Measurements from ENCODE around the gene RHEBL1. TPM values are rescaled to one million over a fixed set of nuclear protein-coding genes. Genes with fewer than 3 reads are reported as not detected.
"Not testable (repeated sequence)": the region's sequence is repeated elsewhere in the genome, so short reads cannot be mapped to it uniquely, and the experiment has no call there.

The RHEBL1 gene
- total RNA-seq, 2 experiments from 2014 or later = 10.8 to 12.9 TPM

GRCh38 chr12:49092086-49092815, 22.5 kb upstream of the RHEBL1 start:
- ChIA-PET CTCF (interaction anchor here (0.5 to 3.7 kb wide), 16 partner anchors 13 to 736 kb away, joined by 3 to 11 read pairs (median 3); partner anchors contain the start of genes DDX23, NCKAP5L, RHEBL1 and TUBA1B), POLR2A (no interaction called here)

GRCh38 chr12:49091836-49092085, 22.0 kb upstream of the RHEBL1 start:
- ChIA-PET POLR2A (no interaction called here), CTCF (interaction anchor here (0.5 to 3.7 kb wide), 12 partner anchors 13 to 736 kb away, joined by 3 to 11 read pairs (median 4); partner anchors contain the start of genes DDX23, NCKAP5L and TUBA1B)

- CTCF ChIA-PET = interaction anchor here (0.5 to 3.7 kb wide), 10 partner anchors 24 to 737 kb away, joined by 3 to 11 read pairs (median 4); partner anchors contain the start of genes NCKAP5L and TUBA1B
- POLR2A ChIA-PET = no interaction called here
Observed at GRCh38 chr12:49091056-49091835, 21.5 kb upstream of the RHEBL1 start.

GRCh38 chr12:49089821-49090773, 20.3 kb upstream of the RHEBL1 start:
- ChIA-PET POLR2A (no interaction called here), CTCF (interaction anchor here (1.1 to 4.2 kb wide), 11 partner anchors 10 to 111 kb away, joined by 4 to 43 read pairs (median 10); partner anchors contain the start of genes RHEBL1 and WNT1)

- ChIA-PET CTCF (interaction anchor here (0.5 to 4.2 kb wide), 32 partner anchors 11 to 199 kb away, joined by 3 to 43 read pairs (median 5); partner anchors contain the start of genes KMT2D, LMBR1L, RHEBL1 and WNT1), POLR2A (interaction anchor here (0.6 to 1.5 kb wide), 2 partner anchors 19 to 77 kb away, joined by 3 read pairs; partner anchors contain the start of gene RHEBL1)
Observed at GRCh38 chr12:49088932-49089330, 19.2 kb upstream of the RHEBL1 start.

- POLR2A ChIA-PET = interaction anchor here (0.6 to 1.5 kb wide), 3 partner anchors 19 to 76 kb away, joined by 3 read pairs; partner anchors contain the start of genes RHEBL1 and TUBA1B
- CTCF ChIA-PET = interaction anchor here (0.5 to 4.2 kb wide), 40 partner anchors 10 to 198 kb away, joined by 3 to 43 read pairs (median 5); partner anchors contain the start of genes DDN, KMT2D, LMBR1L and RHEBL1
Observed at GRCh38 chr12:49088150-49088931, 18.6 kb upstream of the RHEBL1 start.

- ChIA-PET POLR2A (no interaction called here), CTCF (interaction anchor here (0.9 to 4.2 kb wide), 5 partner anchors 12 to 261 kb away, joined by 3 to 17 read pairs (median 4); partner anchors contain the start of genes DNAJC22 and RHEBL1)
Observed at GRCh38 chr12:49086116-49086515, 16.3 kb upstream of the RHEBL1 start.

GRCh38 chr12:49084438-49084837, 14.7 kb upstream of the RHEBL1 start:
- ChIA-PET POLR2A (no interaction called here), CTCF (interaction anchor here (0.6 to 2.2 kb wide), 3 partner anchors 9 to 329 kb away, joined by 3 to 12 read pairs (median 5); no protein-coding TSS in a partner anchor)

GRCh38 chr12:49079793-49080192, 10.0 kb upstream of the RHEBL1 start:
- CTCF ChIA-PET = interaction anchor here (1.7 to 3.2 kb wide), 2 partner anchors 8 to 13 kb away, joined by 5 to 24 read pairs; no protein-coding TSS in a partner anchor
- POLR2A ChIA-PET = no interaction called here

- ChIA-PET POLR2A (no interaction called here), CTCF (interaction anchor here (1.1 to 2.7 kb wide), 3 partner anchors 17 to 194 kb away, joined by 3 to 10 read pairs (median 3); partner anchors contain the start of gene TUBA1C)
Observed at GRCh38 chr12:49070971-49071370, 1.2 kb upstream of the RHEBL1 start.

- CTCF ChIA-PET = interaction anchor here (1.2 to 2.7 kb wide), 4 partner anchors 10 to 51 kb away, joined by 3 to 17 read pairs (median 6); no protein-coding TSS in a partner anchor
- POLR2A ChIA-PET = interaction anchor here (0.6 to 1.5 kb wide), 6 partner anchors 10 to 217 kb away, joined by 3 to 20 read pairs (median 6); partner anchors contain the start of genes DDX23 and TUBA1B
Observed at GRCh38 chr12:49068879-49069506, 786 bp downstream of the RHEBL1 start.

- CTCF ChIA-PET = interaction anchor here (0.6 to 5.1 kb wide), 8 partner anchors 10 to 300 kb away, joined by 3 to 70 read pairs (median 4); partner anchors contain the start of gene DHH
- POLR2A ChIA-PET = no interaction called here
Observed at GRCh38 chr12:49066120-49066519, 3.7 kb downstream of the RHEBL1 start.

GRCh38 chr12:49064767-49065152, 5.0 kb downstream of the RHEBL1 start:
- POLR2A ChIA-PET = interaction anchor here (0.9 kb wide), 1 partner anchor 67 kb away, joined by 5 read pairs; the partner anchor contains the start of gene TUBA1B
- CTCF ChIA-PET = interaction anchor here (0.7 to 5.1 kb wide), 12 partner anchors 10 to 328 kb away, joined by 3 to 70 read pairs (median 8); partner anchors contain the start of genes DDN, DHH and LMBR1L

GRCh38 chr12:49061916-49062315, 7.9 kb downstream of the RHEBL1 start:
- CTCF ChIA-PET = interaction anchor here (1.4 to 5.1 kb wide), 3 partner anchors 26 to 36 kb away, joined by 3 to 70 read pairs (median 38); partner anchors contain the start of gene DHH
- POLR2A ChIA-PET = not testable (repeated sequence)

GRCh38 chr12:49061157-49061650, 8.6 kb downstream of the RHEBL1 start:
- POLR2A ChIA-PET = no interaction called here
- CTCF ChIA-PET = interaction anchor here (0.6 to 4.8 kb wide), 6 partner anchors 27 to 204 kb away, joined by 3 to 38 read pairs (median 4); no protein-coding TSS in a partner anchor

Data from activated CD8-positive, alpha-beta memory T cell treated with anti-CD3 and anti-CD28 coated beads for 36 hours (primary cell).